HepG2 (cell line): ENCODE data around the gene SALL4. TPM values are rescaled to one million over a fixed set of nuclear protein-coding genes. Genes with fewer than 3 reads are reported as not detected.

ENCODE experiments used
- ARNT2 ChIP-seq: sonication (generic); formaldehyde crosslinking; IDR thresholded peaks from 2 replicates; pipeline ENCODE4 v1.8.0; 2022; ENCODE audit warnings: mild to moderate bottlenecking, low read depth, missing genetic modification reagents, moderate library complexity
- DR1 ChIP-seq: sonication (generic); formaldehyde crosslinking; IDR thresholded peaks from 2 replicates; pipeline ENCODE4 v1.8.0; 2021; ENCODE audit warnings: mild to moderate bottlenecking, missing genetic modification reagents, inconsistent platforms
- FUBP1 ChIP-seq: sonication (generic); formaldehyde crosslinking; IDR thresholded peaks from 2 replicates; pipeline ENCODE4 v1.5.1; 2020; ENCODE audit warnings: missing genetic modification reagents, mild to moderate bottlenecking, borderline replicate concordance
- HIVEP1 ChIP-seq: sonication (generic); formaldehyde crosslinking; IDR thresholded peaks from 2 replicates; pipeline ENCODE4 v1.4.0; 2020; ENCODE audit warnings: mild to moderate bottlenecking, missing genetic modification reagents
- MAFF ChIP-seq: IDR thresholded peaks from 2 replicates; pipeline ENCODE4 v1.6.1; 2011; ENCODE audit warnings: low read depth, low read length, improper control_type of control experiment
- NFYC ChIP-seq: IDR thresholded peaks from 2 replicates; pipeline ENCODE4 v1.6.1; 2016; ENCODE audit warnings: missing genetic modification reagents, missing compliant biosample characterization
- NKX3-1 ChIP-seq: sonication (generic); formaldehyde crosslinking; IDR thresholded peaks from 2 replicates; pipeline ENCODE4 v1.5.0; 2020; ENCODE audit warnings: missing genetic modification reagents
- SNAI1 ChIP-seq: sonication (generic); formaldehyde crosslinking; IDR thresholded peaks from 2 replicates; pipeline ENCODE4 v1.5.0; 2020; ENCODE audit warnings: mild to moderate bottlenecking, missing genetic modification reagents, borderline replicate concordance
- ZBTB7A ChIP-seq: sonication (generic); formaldehyde crosslinking; IDR thresholded peaks from 2 replicates; pipeline ENCODE4 v1.8.0; 2022; ENCODE audit warnings: mild to moderate bottlenecking, missing genetic modification reagents
- ZNF318 ChIP-seq: sonication (generic); formaldehyde crosslinking; IDR thresholded peaks from 2 replicates; pipeline ENCODE4 v1.4.0; 2020; ENCODE audit warnings: mild to moderate bottlenecking, missing genetic modification reagents
- ZNF367 ChIP-seq: sonication (generic); formaldehyde crosslinking; IDR thresholded peaks from 2 replicates; pipeline ENCODE4 v1.4.0; 2020; ENCODE audit warnings: missing genetic modification reagents, borderline replicate concordance
- polyA plus RNA-seq, 8 experiments: library from polyadenylated mRNA; depleted of rRNA in 3 of 8; stranded (reverse) in 7 of 8; unstranded in 1 of 8; fragments of >200 nt; fragmentation: Illumina TruSeq in 4 of 8; extraction: Trizol in 4 of 8; gene quantifications; 2 replicates each; pipeline versions ENCODE4 v1.2.1 to v1.2.3, GENCODE V29; 2011 to 2016; ENCODE audit warnings: low read depth in 4 of 8, missing spikeins in 1 of 8, mixed read lengths in 1 of 8; ENCODE audit not compliant: insufficient read depth in 1 of 8
- total RNA-seq, 5 experiments: library from RNA; depleted of rRNA; stranded (reverse); fragments of >200 nt; fragmentation: Illumina TruSeq; extraction: Trizol; gene quantifications; 2 replicates each; pipeline ENCODE4 v1.2.3, GENCODE V29; 2016; ENCODE audit warnings: low read depth in 1 of 5
- TF ChIP-seq, protein P1 (sequence below), 2 experiments: sonication (generic) in 1 of 2; formaldehyde crosslinking in 1 of 2; IDR thresholded peaks; 2 replicates each; pipeline versions ENCODE4 v1.5.1 to v1.6.1; 2011 to 2020; ENCODE audit warnings: borderline replicate concordance in 1 of 2, low read depth in 1 of 2, low read length in 1 of 2, mild to moderate bottlenecking in 1 of 2, missing genetic modification reagents in 1 of 2, moderate library complexity in 1 of 2
- TF ChIP-seq, protein P2 (sequence below): IDR thresholded peaks from 2 replicates; pipeline ENCODE4 v1.6.1; 2016

SALL4 gene
- total and polyA plus RNA-seq, 2 of the 13 experiments (the other 11 are each of a cell fraction or from before 2014, with no cell fraction given): 0.33 to 1.8 TPM

GRCh38 chr20:51766994-51767866, 35.1 kb downstream of the SALL4 start (continued):
- no peak for TF ChIP-seq ZNF318 (CRISPR knock-in tag)
- no peak for TF ChIP-seq ZNF367
- TF ChIP-seq NKX3-1 (CRISPR knock-in tag): no peak
- TF ChIP-seq SNAI1 (CRISPR knock-in tag): peak; percentile 23; the same call in 1 of the 2 replicates
- TF ChIP-seq HIVEP1: peak; percentile 58; the same call in 1 of the 2 replicates
- TF ChIP-seq, protein P1, sequence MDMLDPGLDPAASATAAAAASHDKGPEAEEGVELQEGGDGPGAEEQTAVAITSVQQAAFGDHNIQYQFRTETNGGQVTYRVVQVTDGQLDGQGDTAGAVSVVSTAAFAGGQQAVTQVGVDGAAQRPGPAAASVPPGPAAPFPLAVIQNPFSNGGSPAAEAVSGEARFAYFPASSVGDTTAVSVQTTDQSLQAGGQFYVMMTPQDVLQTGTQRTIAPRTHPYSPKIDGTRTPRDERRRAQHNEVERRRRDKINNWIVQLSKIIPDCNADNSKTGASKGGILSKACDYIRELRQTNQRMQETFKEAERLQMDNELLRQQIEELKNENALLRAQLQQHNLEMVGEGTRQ (IDR thresholded peaks at IDR 0.05; ENCODE audit: low read depth, low read length): no peak
- TF ChIP-seq, protein P1 (CRISPR knock-in tag; IDR thresholded peaks at IDR 0.05; ENCODE audit: borderline replicate concordance): no peak
- no peak for TF ChIP-seq ARNT2 (CRISPR knock-in tag)
- no peak for TF ChIP-seq MAFF
- peak; percentile 45; the same call in 1 of the 2 replicates for TF ChIP-seq FUBP1 (CRISPR knock-in tag)
- TF ChIP-seq, protein P2, sequence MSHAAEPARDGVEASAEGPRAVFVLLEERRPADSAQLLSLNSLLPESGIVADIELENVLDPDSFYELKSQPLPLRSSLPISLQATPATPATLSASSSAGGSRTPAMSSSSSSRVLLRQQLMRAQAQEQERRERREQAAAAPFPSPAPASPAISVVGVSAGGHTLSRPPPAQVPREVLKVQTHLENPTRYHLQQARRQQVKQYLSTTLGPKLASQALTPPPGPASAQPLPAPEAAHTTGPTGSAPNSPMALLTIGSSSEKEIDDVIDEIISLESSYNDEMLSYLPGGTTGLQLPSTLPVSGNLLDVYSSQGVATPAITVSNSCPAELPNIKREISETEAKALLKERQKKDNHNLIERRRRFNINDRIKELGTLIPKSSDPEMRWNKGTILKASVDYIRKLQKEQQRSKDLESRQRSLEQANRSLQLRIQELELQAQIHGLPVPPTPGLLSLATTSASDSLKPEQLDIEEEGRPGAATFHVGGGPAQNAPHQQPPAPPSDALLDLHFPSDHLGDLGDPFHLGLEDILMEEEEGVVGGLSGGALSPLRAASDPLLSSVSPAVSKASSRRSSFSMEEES (CRISPR knock-in tag): 0 out of 2 replicates have a peak, but pooled peaks have one; percentile 10
- TF ChIP-seq ZBTB7A (CRISPR knock-in tag): peak; percentile 89; the same call in 1 of the 2 replicates
- peak; percentile 73 for TF ChIP-seq NFYC
- no peak for TF ChIP-seq DR1 (CRISPR knock-in tag)
